CD4-positive, alpha-beta T cell treated with Interleukin-21 for 1 hour (primary cell): Measurements from ENCODE around the gene CCNF.

Source experiments
- DNase-seq: peaks from one replicate; pipeline ENCODE4 v3.0.0-alpha.2; 2020

CCNF gene

GRCh38 chr16:2458887-2459646, 29.8 kb downstream of the CCNF start:
- DNase-seq = no peak

- DNase-seq = peak; percentile 97
These were observed 30.6 kb downstream of the CCNF start, which contains the start of gene TEDC2 for GRCh38 chr16:2459647-2460390. Gene TEDC2 (plus strand): TSS chr16:2460109. CDS start chr16:2460145, 36 bp downstream.

- DNase-seq = no peak
These were observed 31.1 kb downstream of the CCNF start for GRCh38 chr16:2460391-2460713.

DNA sequence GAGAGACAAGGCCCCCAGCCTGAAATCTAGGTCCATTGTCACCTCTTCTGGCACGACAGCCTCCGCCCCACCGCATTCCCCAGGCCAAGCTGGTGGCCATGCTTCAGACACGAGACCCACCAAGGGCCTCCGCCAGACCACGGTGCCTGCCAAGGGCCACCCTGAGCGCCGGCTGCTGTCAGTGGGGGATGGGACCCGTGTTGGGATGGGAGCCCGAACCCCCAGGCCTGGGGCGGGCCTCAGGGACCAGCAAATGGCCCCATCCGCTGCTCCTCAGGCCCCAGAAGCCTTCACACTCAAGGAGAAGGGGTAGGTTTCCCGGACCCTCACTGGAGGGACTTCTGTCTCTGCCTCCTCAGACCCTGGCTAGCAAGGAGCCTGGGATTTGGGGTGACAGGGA, 31.7 kb downstream of the CCNF start:
- no peak for DNase-seq

GRCh38 chr16:2462031-2462866, 33.0 kb downstream of the CCNF start:
- no peak for DNase-seq

DNA sequence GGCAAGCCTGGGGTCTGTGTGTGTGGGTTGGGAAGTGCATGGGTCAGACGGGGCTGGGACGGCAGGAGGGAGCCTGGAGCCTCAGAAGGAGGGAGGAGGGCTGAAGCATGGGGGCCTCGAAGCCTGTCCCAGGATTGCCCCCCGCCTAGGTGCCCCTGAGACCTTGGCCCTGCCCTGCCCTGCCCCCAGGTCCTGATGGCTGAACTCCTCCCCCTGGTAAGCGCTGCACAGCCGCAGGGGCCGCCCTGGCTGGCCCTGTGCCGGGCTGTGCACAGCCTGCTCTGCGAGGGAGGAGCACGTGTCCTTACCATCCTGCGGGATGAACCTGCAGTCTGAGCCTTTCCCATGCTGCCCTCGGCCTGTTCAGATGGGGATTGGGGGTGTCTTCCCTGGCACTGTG, 35.1 kb downstream of the CCNF start:
- DNase-seq = no peak

DNA sequence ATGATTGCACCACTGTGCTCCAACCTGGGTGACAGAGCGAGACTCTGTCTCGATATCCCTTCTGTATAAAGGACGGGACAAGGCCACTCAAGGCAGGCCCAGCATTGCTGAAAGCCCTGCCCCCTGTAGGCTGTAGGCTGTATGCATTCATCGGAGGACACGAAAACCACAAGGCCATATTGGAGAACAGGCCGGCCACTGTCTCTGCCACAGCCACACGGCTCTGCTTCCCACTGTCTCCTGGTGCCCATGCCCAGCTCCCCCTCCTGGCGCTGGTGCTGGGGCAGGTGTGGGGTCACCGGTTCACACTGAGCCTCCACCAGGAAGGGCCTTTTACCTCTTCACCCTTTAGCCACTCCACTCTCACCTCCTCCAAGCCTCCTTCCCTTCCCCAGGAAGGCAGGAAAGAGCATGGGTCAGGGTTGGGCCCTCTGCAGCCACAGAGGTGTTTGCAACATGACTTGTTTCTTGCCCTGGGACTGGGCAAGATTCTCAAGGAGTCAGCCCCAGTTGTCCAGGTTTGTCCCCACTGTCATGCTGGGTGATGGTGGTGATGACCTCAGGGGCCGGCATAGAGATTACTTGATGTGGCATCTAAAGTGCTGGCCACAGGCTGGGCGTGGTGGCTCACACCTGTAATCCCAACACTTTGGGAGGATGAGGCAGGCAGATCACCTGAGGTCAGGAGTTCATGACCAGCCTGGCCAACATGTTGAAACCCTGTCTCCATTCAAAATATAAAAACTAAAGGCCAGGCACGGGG, 36.6 kb downstream of the CCNF start:
- DNase-seq = no peak

DNA sequence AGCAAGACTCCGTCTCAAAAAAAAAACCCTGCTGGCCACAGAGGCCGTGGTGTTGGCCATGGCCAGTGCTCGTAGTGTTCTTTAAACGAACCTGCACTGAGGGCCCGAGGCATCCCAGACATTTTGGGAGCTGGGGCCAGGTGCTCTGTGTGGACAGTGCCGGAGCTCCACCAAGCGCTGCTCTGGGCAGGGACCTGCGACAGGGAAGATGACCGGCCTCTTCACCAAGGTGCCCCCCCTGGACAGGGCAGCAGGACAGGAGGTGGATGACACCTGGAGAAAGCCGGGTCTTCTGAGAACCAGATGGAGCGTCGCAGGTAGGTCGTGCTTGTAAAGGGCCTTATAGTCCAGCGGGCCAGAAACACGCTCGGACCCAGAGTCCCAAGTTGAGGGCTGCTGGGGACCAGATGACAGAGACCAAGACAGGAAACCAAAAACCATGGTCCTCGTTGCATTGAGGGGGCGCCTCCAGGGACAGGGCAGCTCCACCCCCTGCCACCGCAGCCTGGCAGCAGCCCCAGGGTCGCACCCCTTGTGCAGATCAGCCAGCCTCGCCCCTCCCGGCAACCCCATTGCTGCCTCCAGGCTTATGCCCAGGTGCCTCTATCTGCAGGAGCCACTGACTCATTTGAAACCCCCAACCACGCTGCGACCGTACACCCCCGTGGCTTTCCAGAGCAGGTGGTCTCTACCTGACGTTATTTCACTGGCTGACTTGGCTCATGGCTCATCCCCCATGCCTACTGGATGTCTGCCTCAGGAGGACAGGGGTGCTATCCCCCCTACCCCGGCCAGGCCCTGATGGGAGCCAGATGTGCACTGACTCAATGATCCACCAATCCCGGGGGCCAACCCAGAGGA, 37.6 kb downstream of the CCNF start:
- DNase-seq = no peak

GRCh38 chr16:2467528-2468232, 38.4 kb downstream of the CCNF start:
- no peak for DNase-seq

DNA sequence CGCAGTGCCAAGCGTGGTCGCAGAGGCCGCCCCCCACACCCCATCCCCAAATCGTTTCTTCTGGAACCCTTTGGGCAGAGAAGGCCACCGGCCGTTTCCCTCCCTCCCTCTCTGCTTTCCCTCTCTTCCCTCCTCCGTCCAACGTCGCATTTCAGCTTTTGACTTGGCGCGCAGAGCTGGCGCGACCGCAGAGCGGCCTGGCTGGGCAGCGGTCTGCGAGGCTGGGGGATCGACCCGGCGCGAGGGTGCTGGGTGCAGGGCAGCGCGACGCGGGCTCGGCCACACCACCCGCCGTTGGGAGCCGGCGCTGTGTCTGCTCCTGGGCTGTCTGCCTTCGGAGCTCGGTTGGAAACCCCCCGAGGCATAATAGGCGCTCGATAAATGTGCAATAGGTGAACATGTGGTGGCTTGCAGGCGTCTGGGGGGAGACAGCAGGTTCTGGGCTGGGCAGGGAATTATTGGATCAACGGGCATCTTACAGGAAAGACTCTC, 39.0 kb downstream of the CCNF start:
- DNase-seq = no peak

- no peak for DNase-seq
These were observed 39.6 kb downstream of the CCNF start for GRCh38 chr16:2468725-2469398.

DNA sequence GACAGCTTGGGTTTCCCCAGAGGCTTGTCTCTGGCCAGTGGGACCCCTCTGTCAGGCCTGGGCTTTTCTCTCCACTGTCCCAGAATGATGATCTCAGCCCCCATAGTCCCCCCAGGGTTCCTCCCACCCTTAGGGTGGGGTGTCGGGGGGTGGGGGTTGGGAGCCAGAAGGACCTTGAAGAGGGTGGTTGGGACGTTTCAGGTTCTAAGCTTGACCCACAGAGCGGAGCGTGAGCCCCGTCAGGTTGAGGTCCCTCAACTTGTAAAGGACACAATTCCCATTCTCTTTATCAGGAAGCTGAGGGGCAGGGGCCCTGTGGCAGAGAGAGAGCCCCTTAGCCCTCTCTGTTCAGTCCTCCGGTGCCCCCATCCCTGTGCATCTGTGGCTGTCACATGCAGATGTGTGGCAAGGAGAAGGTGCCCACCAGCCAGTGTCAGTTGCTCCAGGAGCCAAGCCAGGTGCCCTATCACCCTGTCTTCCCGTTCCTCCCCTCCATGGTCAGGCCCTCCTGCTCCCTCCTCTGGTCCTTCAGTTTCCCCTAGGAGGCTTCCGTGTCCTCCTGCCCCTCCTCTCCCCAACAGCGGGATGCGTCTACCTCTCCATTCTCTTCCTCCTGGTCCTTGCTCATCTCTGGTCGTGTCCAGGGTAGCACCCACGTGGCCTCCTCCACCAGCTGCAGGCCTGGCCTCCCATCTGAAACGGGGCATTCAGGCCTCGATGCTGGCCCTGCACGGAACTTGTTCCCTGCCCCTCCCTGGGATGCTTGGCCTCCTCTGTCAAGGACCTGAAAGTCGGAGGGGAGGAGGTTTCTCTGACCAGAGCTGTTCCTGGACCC, 40.4 kb downstream of the CCNF start:
- DNase-seq = no peak

DNA sequence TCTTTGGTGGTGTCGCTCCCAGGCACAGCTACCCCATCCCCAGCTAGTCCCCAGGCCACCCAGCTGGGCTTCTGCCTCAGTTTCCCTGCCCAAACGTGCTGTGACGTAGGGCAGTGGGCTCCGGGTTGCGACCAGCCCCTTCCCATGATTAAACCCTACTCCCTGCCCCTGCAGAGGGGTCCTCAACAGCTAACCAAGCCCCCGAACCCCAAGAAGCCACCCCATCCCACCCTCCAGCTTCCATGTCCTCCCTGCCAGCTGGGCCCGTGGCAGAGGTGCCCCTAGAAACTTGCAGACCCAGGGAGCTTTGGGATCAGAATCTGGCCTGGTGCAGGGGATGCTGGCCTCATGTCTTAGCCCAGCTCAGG, 41.0 kb downstream of the CCNF start:
- DNase-seq = no peak

- no peak for DNase-seq
These were observed 41.4 kb downstream of the CCNF start for GRCh38 chr16:2470603-2471015.

- no peak for DNase-seq
These were observed 41.9 kb downstream of the CCNF start, which contains the start of gene NTN3 for GRCh38 chr16:2471016-2471652. Gene NTN3 (plus strand): TSS chr16:2471297. CDS start chr16:2471702, 405 bp downstream.

DNA sequence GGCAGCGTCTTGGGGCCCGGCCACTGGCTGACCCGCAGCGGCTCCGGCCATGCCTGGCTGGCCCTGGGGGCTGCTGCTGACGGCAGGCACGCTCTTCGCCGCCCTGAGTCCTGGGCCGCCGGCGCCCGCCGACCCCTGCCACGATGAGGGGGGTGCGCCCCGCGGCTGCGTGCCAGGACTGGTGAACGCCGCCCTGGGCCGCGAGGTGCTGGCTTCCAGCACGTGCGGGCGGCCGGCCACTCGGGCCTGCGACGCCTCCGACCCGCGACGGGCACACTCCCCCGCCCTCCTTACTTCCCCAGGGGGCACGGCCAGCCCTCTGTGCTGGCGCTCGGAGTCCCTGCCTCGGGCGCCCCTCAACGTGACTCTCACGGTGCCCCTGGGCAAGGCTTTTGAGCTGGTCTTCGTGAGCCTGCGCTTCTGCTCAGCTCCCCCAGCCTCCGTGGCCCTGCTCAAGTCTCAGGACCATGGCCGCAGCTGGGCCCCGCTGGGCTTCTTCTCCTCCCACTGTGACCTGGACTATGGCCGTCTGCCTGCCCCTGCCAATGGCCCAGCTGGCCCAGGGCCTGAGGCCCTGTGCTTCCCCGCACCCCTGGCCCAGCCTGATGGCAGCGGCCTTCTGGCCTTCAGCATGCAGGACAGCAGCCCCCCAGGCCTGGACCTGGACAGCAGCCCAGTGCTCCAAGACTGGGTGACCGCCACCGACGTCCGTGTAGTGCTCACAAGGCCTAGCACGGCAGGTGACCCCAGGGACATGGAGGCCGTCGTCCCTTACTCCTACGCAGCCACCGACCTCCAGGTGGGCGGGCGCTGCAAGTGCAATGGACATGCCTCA, 42.6 kb downstream of the CCNF start:
- DNase-seq = no peak

- DNase-seq = no peak
These were observed 43.2 kb downstream of the CCNF start for GRCh38 chr16:2472488-2472864.

DNA sequence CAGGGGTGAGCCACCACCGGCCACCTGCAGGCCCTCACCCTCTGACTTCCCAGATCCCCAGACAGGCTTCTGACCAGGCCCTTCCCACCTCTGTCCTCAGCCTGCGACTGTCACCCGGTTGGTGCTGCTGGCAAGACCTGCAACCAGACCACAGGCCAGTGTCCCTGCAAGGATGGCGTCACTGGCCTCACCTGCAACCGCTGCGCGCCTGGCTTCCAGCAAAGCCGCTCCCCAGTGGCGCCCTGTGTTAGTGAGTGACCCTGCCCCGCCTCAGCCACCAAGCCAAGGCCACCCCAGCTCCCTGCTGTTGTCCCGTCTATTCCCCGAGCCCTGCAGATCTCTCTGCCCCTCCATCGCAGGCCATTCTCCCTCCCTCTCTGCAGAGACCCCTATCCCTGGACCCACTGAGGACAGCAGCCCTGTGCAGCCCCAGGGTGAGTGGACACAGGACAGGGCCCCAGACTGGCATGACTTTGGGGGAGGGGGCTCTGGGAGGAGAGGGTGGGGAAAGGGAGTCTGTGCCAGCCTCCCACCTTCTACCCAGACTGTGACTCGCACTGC, 43.7 kb downstream of the CCNF start:
- DNase-seq = no peak
